Uterus (tissue), 2 donors: ENCODE measurements around the gene SBF1.

Source experiments
- POLR2A ChIP-seq, 2 donors: fragments of 450-650 bp; IDR thresholded peaks; one replicate each; pipeline ENCODE4 v1.6.1; 2016; ENCODE audit warnings: antibody characterized with exemption in 2 of 2, mild to moderate bottlenecking in 1 of 2, moderate library complexity in 1 of 2
- TF ChIP-seq, protein P1 (sequence below), 4 experiments: fragments of 200-600 bp in 2 of 4; fragments of 450-650 bp in 2 of 4; sonication (generic) in 2 of 4; IDR thresholded peaks; one replicate each; pipeline ENCODE4 v1.5.1; 2016 to 2019; ENCODE audit warnings: antibody characterized with exemption in 4 of 4, mild to moderate bottlenecking in 2 of 4, moderate library complexity in 1 of 4

DNA sequence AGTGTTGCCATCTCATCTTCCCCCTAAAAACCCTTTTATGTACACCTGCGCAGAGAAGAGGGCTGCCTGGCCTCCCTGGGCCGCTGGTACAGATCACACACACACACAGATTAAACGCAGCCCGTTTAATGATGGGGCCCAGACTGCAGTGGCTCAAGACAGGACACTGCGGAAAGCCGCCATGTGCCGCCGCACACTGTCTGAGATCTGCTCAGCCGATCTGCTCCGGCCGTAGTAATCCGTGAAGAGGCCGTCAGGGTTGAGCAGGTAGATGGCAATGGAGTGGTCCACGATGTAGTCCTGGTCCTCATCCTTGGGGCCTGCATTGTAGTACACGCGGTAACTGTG lies 48.6 kb upstream of the SBF1 start:
- TF ChIP-seq, protein P1, sequence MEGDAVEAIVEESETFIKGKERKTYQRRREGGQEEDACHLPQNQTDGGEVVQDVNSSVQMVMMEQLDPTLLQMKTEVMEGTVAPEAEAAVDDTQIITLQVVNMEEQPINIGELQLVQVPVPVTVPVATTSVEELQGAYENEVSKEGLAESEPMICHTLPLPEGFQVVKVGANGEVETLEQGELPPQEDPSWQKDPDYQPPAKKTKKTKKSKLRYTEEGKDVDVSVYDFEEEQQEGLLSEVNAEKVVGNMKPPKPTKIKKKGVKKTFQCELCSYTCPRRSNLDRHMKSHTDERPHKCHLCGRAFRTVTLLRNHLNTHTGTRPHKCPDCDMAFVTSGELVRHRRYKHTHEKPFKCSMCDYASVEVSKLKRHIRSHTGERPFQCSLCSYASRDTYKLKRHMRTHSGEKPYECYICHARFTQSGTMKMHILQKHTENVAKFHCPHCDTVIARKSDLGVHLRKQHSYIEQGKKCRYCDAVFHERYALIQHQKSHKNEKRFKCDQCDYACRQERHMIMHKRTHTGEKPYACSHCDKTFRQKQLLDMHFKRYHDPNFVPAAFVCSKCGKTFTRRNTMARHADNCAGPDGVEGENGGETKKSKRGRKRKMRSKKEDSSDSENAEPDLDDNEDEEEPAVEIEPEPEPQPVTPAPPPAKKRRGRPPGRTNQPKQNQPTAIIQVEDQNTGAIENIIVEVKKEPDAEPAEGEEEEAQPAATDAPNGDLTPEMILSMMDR (IDR thresholded peaks at IDR 0.05), result no peak
- no peak for TF ChIP-seq POLR2A (IDR thresholded peaks at IDR 0.05)
